Liver (tissue), 3 donors: ENCODE measurements around the gene SPATA32.

Experiments
- CTCF ChIP-seq: fragments of 150-350 bp; IDR thresholded peaks from 2 replicates; pipeline ENCODE4 v1.5.1; 2017; ENCODE audit warnings: improper control_type of control experiment, low read depth, low read length; ENCODE audit not compliant: missing input control
- EGR1 ChIP-seq, 2 donors: IDR thresholded peaks; 2 replicates each; pipeline ENCODE4 v1.6.1; 2016 to 2018; ENCODE audit warnings: antibody characterized with exemption in 2 of 2, low read depth in 2 of 2
- MAX ChIP-seq: IDR thresholded peaks from 2 replicates; pipeline ENCODE4 v1.6.1; 2016; ENCODE audit warnings: antibody characterized with exemption
- REST ChIP-seq: IDR thresholded peaks from 2 replicates; pipeline ENCODE4 v1.6.1; 2016; ENCODE audit warnings: antibody characterized with exemption, mild to moderate bottlenecking
- TAF1 ChIP-seq: conservative IDR thresholded peaks from 2 replicates; pipeline ENCODE4 v1.6.1; 2016; ENCODE audit warnings: antibody characterized with exemption, mild to moderate bottlenecking
- ZBTB33 ChIP-seq: IDR thresholded peaks from 2 replicates; pipeline ENCODE4 v1.6.1; 2016; ENCODE audit warnings: antibody characterized with exemption
- donor health status: healthy.
- donor health status: healthy.

GRCh38 chr17:45273551-45273957, 11.7 kb upstream of the SPATA32 start:
- TF ChIP-seq CTCF (no peak), REST (no peak), EGR1 (IDR thresholded peaks at IDR 0.05; ENCODE audit: low read depth in 2 of 2) (no peak), ZBTB33 (no peak), TAF1 (no peak), MAX (no peak)
